Stimulated activated CD8-positive, alpha-beta memory T cell treated with anti-CD3 and anti-CD28 coated beads, Interleukin-7, amount 100 ng/mL, for 4 hours (primary cell): ENCODE data around the gene SH2D3C.

Experiments used
- DNase-seq, 2 donors: peaks; one replicate each; pipeline ENCODE4 v3.0.0-alpha.2; 2020; ENCODE audit warnings: low read depth in 2 of 2

SH2D3C gene

GRCh38 chr9:127744398-127745110 is 33.9 kb downstream of the SH2D3C start:
- DNase-seq: no peak

- DNase-seq: no peak
Observed at GRCh38 chr9:127742435-127743088, 35.9 kb downstream of the SH2D3C start.

GRCh38 chr9:127741831-127742434 is 36.5 kb downstream of the SH2D3C start:
- DNase-seq: no peak

- DNase-seq: no peak
Observed at GRCh38 chr9:127739614-127740330, 38.7 kb downstream of the SH2D3C start.

- DNase-seq: no peak
Observed at GRCh38 chr9:127738666-127739065, 39.8 kb downstream of the SH2D3C start.

GRCh38 chr9:127735530-127736185 is 42.8 kb downstream of the SH2D3C start:
- no peak for DNase-seq

- DNase-seq: peak; percentile 94 to 95
Observed at GRCh38 chr9:127734747-127735529, 43.5 kb downstream of the SH2D3C start, which contains the start of gene TOR2A. TOR2A (minus strand) TSS chr9:127735294; CDS start chr9:127735270, 24 bp downstream.

GRCh38 chr9:127734247-127734746 is 44.2 kb downstream of the SH2D3C start:
- no peak for DNase-seq

GRCh38 chr9:127733614-127734013 is 44.9 kb downstream of the SH2D3C start:
- no peak for DNase-seq

- no peak for DNase-seq
Observed at GRCh38 chr9:127732444-127732843, 46.0 kb downstream of the SH2D3C start.

- DNase-seq: no peak
Observed at GRCh38 chr9:127731938-127732337, 46.5 kb downstream of the SH2D3C start.

GRCh38 chr9:127730799-127731410 is 47.6 kb downstream of the SH2D3C start:
- no peak for DNase-seq

GRCh38 chr9:127730262-127730661 is 48.2 kb downstream of the SH2D3C start:
- DNase-seq: no peak

GRCh38 chr9:127729522-127730256 is 48.8 kb downstream of the SH2D3C start:
- DNase-seq: no peak

- DNase-seq: no peak
Observed at GRCh38 chr9:127728808-127729207, 49.7 kb downstream of the SH2D3C start.

GRCh38 chr9:127726871-127727270 is 51.6 kb downstream of the SH2D3C start:
- DNase-seq: no peak

GRCh38 chr9:127724012-127724411 is 54.5 kb downstream of the SH2D3C start:
- no peak for DNase-seq

- DNase-seq: no peak
Observed at GRCh38 chr9:127723444-127723843, 55.0 kb downstream of the SH2D3C start.

- no peak for DNase-seq
Observed at GRCh38 chr9:127723013-127723412, 55.5 kb downstream of the SH2D3C start.
